HG03139 (cell line): ENCODE measurements around the gene ZNF697.
"Not testable (repeated sequence)": the region's sequence is repeated elsewhere in the genome, so short reads cannot be mapped to it uniquely, and the experiment has no call there.

ENCODE experiments used
- ATAC-seq: cut with Tn5 transposase; IDR thresholded peaks from one replicate; pipeline ENCODE4 v1.9.1; 2021; ENCODE audit not compliant: unreplicated experiment

Gene ZNF697

GRCh38 chr1:119632103-119632490 lies 16.0 kb downstream of the ZNF697 start:
- ATAC-seq, result no peak

GRCh38 chr1:119631433-119632102 lies 16.5 kb downstream of the ZNF697 start:
- ATAC-seq, result peak; percentile 59

DNA sequence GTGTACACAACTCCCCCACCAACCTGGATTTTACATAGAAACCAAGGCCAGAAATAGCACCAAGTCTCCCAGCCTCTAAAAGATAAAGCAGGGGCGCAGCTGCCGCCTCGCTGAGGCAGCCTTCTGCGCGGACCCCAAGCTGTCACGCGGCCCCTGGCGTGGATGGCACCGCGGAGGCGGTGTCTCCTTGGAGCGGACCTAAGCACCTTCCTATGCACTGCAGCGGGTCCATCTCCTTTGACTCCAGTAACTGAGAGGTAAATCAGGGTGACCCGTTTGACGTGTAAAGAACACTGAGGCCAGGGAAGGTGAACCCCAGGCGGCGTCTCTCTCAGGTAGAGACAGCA lies 17.0 kb downstream of the ZNF697 start:
- no peak for ATAC-seq

GRCh38 chr1:119626841-119627240 lies 21.2 kb downstream of the ZNF697 start:
- ATAC-seq, result no peak

DNA sequence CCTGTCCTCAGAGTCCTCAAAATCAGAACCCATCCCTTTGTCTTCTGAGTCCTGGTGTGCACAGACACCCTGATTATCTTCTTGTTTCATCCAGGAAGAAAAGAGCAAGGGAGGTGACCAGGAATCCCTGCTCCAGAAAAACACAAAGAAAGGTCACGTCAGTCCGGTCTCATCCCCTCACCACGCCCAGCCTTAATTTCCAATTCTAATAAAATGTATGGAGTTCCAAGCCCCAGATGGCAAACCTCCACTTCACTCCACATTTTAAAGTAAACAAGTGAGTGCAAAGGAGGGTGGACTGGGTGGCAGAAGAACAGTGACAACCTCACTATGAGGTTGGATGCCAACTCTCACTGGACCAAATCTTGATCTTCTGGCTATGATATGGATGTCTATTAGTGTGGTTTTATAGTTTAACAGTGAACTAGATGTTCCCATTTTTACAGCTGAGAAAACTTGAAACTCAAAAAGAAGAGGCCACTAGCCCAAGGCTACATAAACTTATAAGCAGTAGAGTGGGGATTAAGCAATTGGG lies 22.0 kb downstream of the ZNF697 start:
- no peak for ATAC-seq

DNA sequence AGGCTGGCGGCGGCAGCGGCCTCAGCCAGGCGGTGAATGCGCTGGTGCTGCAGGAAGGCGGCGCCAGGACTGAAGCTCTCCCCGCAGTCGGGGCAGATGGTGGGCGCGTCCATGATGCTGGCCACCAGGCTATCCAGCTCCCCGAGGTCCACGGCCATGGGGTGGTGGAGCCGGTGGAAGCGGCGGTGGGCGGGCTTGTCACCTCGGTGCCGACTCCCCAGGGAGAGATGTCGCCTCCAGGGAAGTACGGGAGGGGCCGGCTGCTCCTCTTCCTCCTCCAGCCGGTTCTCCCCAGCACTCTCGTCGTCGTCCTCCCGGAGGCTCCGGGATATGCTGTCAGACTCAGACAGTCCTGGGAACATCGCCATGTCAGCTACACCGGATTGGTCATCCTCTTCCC lies 24.4 kb downstream of the ZNF697 start:
- ATAC-seq, result no peak

DNA sequence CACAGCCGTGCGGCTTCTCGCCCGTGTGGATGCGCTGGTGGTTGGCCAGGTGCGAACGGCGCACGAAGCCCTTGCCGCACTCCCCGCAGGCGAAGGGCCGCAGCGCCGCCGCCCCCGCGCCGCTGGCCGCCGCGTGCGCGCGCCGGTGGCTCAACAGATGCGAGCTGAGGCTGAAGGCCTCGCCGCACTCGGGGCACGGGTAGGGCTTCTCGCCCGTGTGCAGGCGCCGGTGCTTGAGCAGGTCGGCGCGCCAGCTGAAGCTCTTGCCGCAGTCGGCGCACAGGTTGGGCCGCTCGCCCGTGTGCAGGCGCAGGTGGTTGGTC lies 24.9 kb downstream of the ZNF697 start:
- no peak for ATAC-seq

GRCh38 chr1:119622311-119623192 lies 25.5 kb downstream of the ZNF697 start:
- no peak for ATAC-seq

- no peak for ATAC-seq
Observed at GRCh38 chr1:119621705-119622104, 26.4 kb downstream of the ZNF697 start.

DNA sequence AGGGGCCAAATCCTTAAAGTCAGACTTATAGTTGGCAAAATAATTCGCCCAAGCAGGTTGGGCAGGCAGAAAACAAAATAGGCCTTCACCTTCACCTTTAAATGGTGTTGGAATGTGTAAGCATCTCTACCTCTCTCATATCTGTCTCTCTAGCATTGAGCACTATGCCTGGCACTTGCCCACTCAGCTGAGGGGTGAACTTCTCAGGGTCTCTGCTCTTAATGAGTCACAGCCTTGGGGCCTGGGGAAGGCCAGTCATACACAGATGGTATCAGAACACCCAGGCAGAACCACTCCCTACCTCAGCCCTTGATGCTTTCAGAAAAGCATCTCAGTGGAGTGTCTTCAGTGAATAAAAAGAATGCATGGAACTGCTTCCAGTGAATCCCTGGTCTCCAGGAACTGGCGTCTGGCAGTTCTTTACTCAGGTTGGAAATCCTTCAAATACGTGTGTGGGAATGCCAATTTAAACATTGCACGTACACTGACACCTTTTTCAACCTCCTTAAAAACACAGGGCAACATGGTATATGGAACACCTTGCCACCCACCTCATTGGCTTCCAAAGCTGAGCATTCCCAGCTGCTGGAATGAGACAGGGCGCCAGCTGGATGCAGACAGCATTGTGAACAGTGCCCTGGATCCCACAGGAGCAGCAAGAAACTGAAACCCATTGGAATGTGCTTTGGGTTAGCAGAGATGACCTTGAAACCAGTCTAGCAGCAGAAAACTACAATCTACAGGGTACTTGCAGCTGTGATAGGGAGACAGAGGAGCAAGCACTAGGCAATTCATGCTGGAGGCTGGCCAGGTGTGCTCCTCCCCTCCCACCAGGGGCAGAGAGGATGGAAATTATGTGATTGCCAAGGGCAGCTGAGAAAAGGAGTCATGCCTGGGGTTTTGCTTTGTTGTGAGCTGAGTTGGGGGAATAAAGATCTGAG lies 30.0 kb downstream of the ZNF697 start:
- no peak for ATAC-seq

DNA sequence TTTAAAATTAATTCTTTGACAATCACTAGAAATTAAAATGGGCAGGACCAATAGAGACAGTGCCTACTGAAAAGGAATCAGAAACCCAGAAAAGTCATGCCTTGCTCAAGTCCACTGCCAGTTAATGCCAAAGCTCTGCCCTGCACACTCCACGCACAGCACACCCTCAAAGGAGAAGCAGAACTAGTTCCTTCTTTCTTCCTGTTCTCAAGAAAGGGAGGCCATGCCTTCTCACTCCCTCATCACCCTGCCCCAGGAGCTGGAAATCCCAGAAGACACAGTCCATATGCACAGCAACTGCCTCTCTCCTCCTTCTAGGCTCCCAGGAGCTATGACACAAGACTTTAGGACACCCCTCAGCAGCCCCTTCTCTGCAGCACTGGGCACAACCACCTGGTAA lies 31.3 kb downstream of the ZNF697 start:
- ATAC-seq, result not testable (repeated sequence)

DNA sequence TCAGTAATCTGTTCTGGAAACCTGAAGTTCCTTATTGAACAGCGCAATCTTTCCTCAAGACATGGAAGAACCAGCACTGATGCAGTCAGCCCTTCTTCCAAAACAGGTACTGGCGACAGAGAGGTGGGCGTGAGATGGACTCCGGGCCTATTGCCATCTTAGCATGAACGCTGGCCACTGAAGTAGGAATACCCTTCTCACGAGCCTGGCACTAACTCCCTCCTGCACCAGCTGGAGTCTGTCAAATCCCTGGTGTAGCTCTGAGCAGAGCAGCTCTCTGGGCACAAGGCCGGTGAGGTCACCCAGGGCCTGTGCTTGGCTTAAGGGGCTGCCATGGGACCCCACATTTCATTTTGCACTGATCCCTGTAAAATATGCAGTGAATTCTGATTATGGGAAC lies 33.0 kb downstream of the ZNF697 start:
- ATAC-seq, result not testable (repeated sequence)

GRCh38 chr1:119613769-119614720 lies 34.0 kb downstream of the ZNF697 start:
- ATAC-seq, result peak; percentile 74

GRCh38 chr1:119611701-119612113 lies 36.4 kb downstream of the ZNF697 start:
- no peak for ATAC-seq

- ATAC-seq, result not testable (repeated sequence)
Observed at GRCh38 chr1:119608816-119609215, 39.2 kb downstream of the ZNF697 start.

GRCh38 chr1:119607087-119607807 lies 40.8 kb downstream of the ZNF697 start:
- ATAC-seq, result not testable (repeated sequence)

- ATAC-seq, result no peak
Observed at GRCh38 chr1:119606394-119606793, 41.7 kb downstream of the ZNF697 start.

DNA sequence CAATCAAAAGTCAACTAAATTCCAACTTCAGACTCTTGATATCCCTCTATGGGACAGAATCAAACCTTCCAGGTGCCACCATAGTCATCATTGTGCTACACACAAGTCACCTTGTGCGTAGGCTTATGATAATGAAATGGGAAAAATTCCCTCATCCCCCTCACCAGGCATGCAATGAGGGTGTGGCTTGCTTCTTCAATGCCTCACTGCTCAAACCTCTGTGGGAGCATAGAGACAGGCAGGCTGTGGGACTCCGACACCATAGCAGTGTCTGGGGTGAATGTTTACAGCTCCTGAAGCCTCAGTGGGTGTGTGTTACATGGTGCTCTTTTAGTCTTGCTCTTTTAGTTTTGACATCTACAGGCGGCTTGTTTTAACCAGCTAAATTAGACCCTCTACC lies 42.4 kb downstream of the ZNF697 start:
- ATAC-seq, result no peak

DNA sequence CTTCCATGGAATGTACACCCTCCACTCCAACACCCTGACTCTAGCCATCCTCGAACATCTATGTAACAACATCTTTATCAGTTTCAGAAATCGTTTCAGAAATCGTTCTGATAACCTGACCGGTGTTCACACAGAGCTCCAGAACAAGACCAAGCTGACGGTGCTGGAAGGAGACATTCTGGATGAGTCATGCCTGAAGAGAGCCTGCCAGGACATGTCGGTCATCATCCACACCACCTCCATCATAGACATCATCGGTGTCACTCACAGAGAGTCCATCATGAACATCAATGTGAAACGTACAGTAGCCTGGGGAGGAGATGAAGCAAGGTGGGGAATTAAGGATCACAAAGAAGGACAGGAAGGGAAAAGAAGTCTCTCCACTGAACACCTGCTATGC lies 43.0 kb downstream of the ZNF697 start:
- ATAC-seq, result not testable (repeated sequence)
